ENCODE results near the gene ZNF784. TPM values are rescaled to one million over a fixed set of nuclear protein-coding genes. Genes with fewer than 3 reads are reported as not detected.
A peak's percentile ranks its signal among the peaks of the same experiment; 100 is the strongest.

Gene ZNF784
- total and polyA plus RNA-seq, 2 donors (not counting 3 experiments of a cell fraction or from before 2014, with no cell fraction given): 4.9 TPM

DNA sequence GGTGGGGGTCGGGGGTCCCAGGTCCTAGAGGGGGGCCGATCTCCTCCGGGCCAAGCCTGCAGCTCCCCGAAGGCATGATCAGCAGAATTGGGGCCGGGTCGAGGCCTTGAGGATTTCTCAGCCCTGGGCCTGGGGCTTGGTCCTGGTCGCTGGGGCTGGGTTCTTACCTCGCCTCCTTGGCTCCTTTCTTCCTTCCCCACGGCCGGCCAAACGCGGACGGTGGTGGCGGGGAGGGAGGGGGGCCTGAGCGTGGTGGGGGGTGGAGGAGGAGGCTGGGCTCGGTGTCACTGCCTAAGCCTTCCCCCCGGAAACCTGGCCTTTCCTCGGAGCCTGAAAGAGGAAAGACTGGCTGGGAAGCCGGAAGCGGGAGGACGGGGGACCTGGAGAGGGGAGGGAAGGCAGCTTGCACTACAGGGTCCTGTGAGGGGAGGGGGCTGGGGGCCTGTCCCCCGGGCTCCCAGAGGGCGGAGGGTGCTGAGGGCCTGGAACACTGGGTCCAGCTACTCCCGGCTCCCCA lies 43.7 kb downstream of the ZNF784 start, which contains the start of gene ZNF579:
ZNF579 (minus strand) TSS at position 221 of the 517 bp plus-strand sequence. CDS start 1,209 bp downstream, outside the sequence.
- FAIRE-seq: peak; percentile 77
- TF ChIP-seq EZH2 (IDR thresholded peaks at IDR 0.05; ENCODE audit: borderline replicate concordance, low read depth, low read length, severe bottlenecking) (no peak), MYC (IDR thresholded peaks at IDR 0.05; ENCODE audit: low read depth, low read length) (peak; percentile 58), POLR2AphosphoS5 (IDR thresholded peaks at IDR 0.05; ENCODE audit: insufficient read depth, low read depth, low read length) (peak; percentile 47), GATA2 (IDR thresholded peaks at IDR 0.05; ENCODE audit: insufficient read depth, insufficient read length, low read depth, low read length) (no peak), POLR2A (IDR thresholded peaks at IDR 0.05; ENCODE audit: low read depth, low read length) (peak; percentile 17)
- Histone ChIP-seq H3K4me2 (ENCODE audit: insufficient read depth, low read length) (peak within 1 kb of the TSS; percentile 78), H4K20me1 (replicated peaks; ENCODE audit: control insufficient read depth, extremely low read depth, insufficient read depth, low read length) (no peaks in the 10 kb centered on the region), H3K27me3 (ENCODE audit: control insufficient read depth in 2 of 2, insufficient read depth in 2 of 2, low read length in 2 of 2) (peaks cover 4 to 7% of the 10 kb centered on the region in 2 experiments), H3K79me2 (ENCODE audit: control insufficient read depth, insufficient read depth, low read length) (peaks cover 12% of the 10 kb centered on the region), H3K4me3 (replicated peaks in 1 of 3; ENCODE audit: insufficient read depth in 1 of 3, low read depth in 1 of 3, low read length in 3 of 3) (peak within 1 kb of the TSS; percentile 62 to 98 (median 84)), H2AFZ (ENCODE audit: low read depth, low read length) (peak within 1 kb of the TSS; percentile 99), H3K9me1 (replicated peaks; ENCODE audit: control insufficient read depth, extremely low read depth, insufficient read depth, low read length) (no peaks in the 10 kb centered on the region), H3K9me3 (replicated peaks; ENCODE audit: control insufficient read depth, insufficient read depth, low read length) (no peaks in the 10 kb centered on the region), H3K9ac (replicated peaks; ENCODE audit: extremely low read depth, insufficient read depth, low read length) (peak within 1 kb of the TSS; percentile 83), H3K36me3 (ENCODE audit: control insufficient read depth in 2 of 2, extremely low read depth in 1 of 2, insufficient read depth in 2 of 2, low read length in 2 of 2) (peaks cover 0 to 7% of the 10 kb centered on the region in 2 experiments), H3K27ac (ENCODE audit: insufficient read depth, low read depth, low read length) (peak within 1 kb of the TSS; percentile 59), H3K4me1 (ENCODE audit: control insufficient read depth, extremely low read depth, insufficient read depth, low read length) (peaks cover 4% of the 10 kb centered on the region)
- no TSS peak for BruUV-seq (replicated peaks)
- POLR2A ChIA-PET: interaction anchor here (1.5 kb wide), 1 partner anchor 19 kb away, joined by 5 read pairs; the partner anchor contains the start of gene FIZ1
- dilution Hi-C loops (cut with MboI; ENCODE audit: extremely low pct_ligation_motif_present, low sequenced_read_pairs) (no loop called here), intact Hi-C loops (cut with micrococcal nuclease) (loop anchor here (1.0 to 2.0 kb wide), 3 partner anchors 18 to 63 kb away; partner anchors contain the start of gene FIZ1)
- CTCF ChIA-PET: interaction anchor here (0.6 to 1.0 kb wide), 3 partner anchors 24 to 77 kb away, joined by 3 read pairs; no protein-coding TSS in a partner anchor
- DNase-seq (ENCODE audit: low read depth, low spot score): peak; percentile 81

Measured in endothelial cell of umbilical vein (primary cell).